Peyer's patch (tissue), 4 donors: ENCODE measurements around the gene MT1X. TPM values are rescaled to one million over a fixed set of nuclear protein-coding genes. Genes with fewer than 3 reads are reported as not detected.
A peak's percentile ranks its signal among the peaks of the same experiment; 100 is the strongest.

ENCODE experiments used
- DNase-seq, 3 donors: peaks; one replicate each; pipeline ENCODE4 v3.0.0-alpha.2; 2017 to 2019
- H3K27ac ChIP-seq, 4 donors: fragments of 200-600 bp; sonication (generic); one replicate each; pipeline ENCODE4 v1.5.1; 2016 to 2019
- H3K27me3 ChIP-seq, 2 donors: fragments of 200-600 bp; sonication (generic); one replicate each; pipeline ENCODE4 v1.5.1; 2019
- H3K36me3 ChIP-seq, 3 donors: fragments of 200-600 bp; sonication (generic); one replicate each; pipeline ENCODE4 v1.5.1; 2016 to 2019
- H3K4me1 ChIP-seq, 4 donors: fragments of 200-600 bp; sonication (generic); one replicate each; pipeline ENCODE4 v1.5.1; 2016 to 2019
- H3K4me3 ChIP-seq, 4 donors: fragments of 200-600 bp; sonication (generic); 1 replicate in 3 of 4; 2 replicates in 1 of 4; pipeline ENCODE4 v1.5.1; 2016 to 2019; ENCODE audit warnings: mild to moderate bottlenecking in 1 of 4
- H3K9me3 ChIP-seq, 4 donors: fragments of 200-600 bp; sonication (generic); one replicate each; pipeline ENCODE4 v1.5.1; 2016 to 2019; ENCODE audit warnings: mild to moderate bottlenecking in 1 of 4
- POLR2A ChIP-seq, 2 donors: fragments of 450-650 bp; IDR thresholded peaks; one replicate each; pipeline ENCODE4 v1.5.1; 2017; ENCODE audit warnings: antibody characterized with exemption in 2 of 2, mild to moderate bottlenecking in 2 of 2, moderate library complexity in 2 of 2
- total RNA-seq, 4 donors: library from RNA; depleted of rRNA; stranded (reverse); fragments of >200 nt; gene quantifications; one replicate each; pipeline ENCODE4 v1.1.0, GENCODE V29; 2016
- TF ChIP-seq, protein P1 (sequence below), 6 experiments: fragments of 450-650 bp in 4 of 6; fragments of 200-600 bp in 2 of 6; sonication (generic) in 1 of 6; IDR thresholded peaks; one replicate each; pipeline ENCODE4 v1.5.1; 2017 to 2019; ENCODE audit warnings: antibody characterized with exemption in 6 of 6, mild to moderate bottlenecking in 3 of 6, moderate library complexity in 1 of 6

The MT1X gene
- total RNA-seq, result 1,000 to 10,000 TPM in 1 of 4 donors, 100 to 1,000 TPM in 3; 121 to 1,155 (median 305) TPM

DNA sequence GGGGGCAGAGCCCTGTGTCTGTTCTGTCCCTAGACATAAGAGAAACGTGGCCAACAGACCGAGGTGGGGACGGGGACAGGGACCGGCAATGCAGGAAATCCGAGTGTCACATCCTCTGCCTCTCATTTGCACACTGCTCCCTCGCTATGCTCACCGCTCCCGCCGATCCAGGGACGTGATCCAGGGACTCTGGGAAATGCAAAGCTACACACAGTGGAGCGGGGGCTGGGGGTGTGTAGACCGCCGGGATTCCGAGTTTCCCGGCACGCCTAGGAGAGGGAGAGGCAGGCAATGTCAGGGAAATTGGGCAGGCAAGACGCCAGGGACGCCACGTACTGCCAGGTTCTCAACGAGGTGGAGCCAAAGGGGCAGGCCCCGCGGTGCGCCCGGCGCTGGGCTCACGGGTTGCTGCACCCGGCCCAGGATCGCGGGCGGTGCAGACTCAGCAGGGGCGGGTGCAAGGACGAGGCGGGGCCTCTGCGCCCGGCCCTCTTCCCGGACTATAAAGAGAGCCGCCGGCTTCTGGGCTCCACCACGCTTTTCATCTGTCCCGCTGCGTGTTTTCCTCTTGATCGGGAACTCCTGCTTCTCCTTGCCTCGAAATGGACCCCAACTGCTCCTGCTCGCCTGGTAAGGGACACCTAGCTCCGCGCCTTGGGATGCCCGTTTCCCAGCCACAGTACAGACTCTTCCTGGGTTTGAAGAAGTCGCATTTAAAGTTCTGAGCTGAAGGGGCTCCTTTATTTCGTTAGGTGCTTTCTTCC is at the start of gene MT1X:
TSS of gene MT1X (plus strand) at position 532 of the 764 bp plus-strand sequence. CDS start at position 603, 71 bp downstream.
- Histone ChIP-seq H3K9me3 (peaks cover 0 to 3% (median 0%) of the 10 kb centered on the region in 4 donors), H3K4me3 (peak within 1 kb of the TSS; percentile 39 to 69 (median 56)), H3K27ac (peak within 1 kb of the TSS; percentile 65 to 80 (median 74)), H3K27me3 (no peaks in the 10 kb centered on the region), H3K36me3 (no peaks in the 10 kb centered on the region), H3K4me1 (peaks cover 0 to 17% (median 8%) of the 10 kb centered on the region in 4 donors)
- peak; percentile 82 to 98 (median 95) for DNase-seq
- TF ChIP-seq POLR2A (IDR thresholded peaks at IDR 0.05), result peak; percentile 77 to 81
- TF ChIP-seq, protein P1, sequence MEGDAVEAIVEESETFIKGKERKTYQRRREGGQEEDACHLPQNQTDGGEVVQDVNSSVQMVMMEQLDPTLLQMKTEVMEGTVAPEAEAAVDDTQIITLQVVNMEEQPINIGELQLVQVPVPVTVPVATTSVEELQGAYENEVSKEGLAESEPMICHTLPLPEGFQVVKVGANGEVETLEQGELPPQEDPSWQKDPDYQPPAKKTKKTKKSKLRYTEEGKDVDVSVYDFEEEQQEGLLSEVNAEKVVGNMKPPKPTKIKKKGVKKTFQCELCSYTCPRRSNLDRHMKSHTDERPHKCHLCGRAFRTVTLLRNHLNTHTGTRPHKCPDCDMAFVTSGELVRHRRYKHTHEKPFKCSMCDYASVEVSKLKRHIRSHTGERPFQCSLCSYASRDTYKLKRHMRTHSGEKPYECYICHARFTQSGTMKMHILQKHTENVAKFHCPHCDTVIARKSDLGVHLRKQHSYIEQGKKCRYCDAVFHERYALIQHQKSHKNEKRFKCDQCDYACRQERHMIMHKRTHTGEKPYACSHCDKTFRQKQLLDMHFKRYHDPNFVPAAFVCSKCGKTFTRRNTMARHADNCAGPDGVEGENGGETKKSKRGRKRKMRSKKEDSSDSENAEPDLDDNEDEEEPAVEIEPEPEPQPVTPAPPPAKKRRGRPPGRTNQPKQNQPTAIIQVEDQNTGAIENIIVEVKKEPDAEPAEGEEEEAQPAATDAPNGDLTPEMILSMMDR (IDR thresholded peaks at IDR 0.05), result peak in 1 of 6 experiments; percentile 2

DNA sequence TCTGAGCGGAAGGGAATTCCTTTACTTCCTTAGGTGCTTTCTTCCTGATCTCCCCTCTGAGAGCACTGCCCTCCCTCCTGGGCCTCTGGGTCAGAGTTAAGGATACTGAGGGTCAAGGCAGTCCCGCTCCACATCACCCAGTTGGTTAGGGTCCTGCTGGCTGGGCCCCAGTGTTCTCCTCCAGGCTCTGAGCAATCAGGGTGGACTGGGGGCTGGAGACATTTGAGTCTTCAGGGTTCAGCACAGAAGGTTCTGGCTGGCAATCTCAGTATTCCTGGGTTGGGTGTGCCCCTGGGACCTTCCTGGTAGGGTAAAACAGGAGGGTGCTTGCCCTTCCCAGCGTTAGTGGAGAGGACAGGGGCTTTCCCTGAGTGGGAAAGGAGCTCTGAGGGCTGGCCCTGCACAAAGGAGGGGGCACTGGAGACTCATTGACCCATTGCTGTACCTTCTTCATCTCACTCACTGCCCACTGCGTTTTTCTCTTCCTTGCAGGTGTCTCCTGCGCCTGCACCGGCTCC is 49.4 kb upstream of the MT1X start:
- Histone ChIP-seq H3K4me1 (peaks cover 0 to 19% (median 0%) of the 10 kb centered on the region in 4 donors), H3K27ac (peak overlapping the region in 3 of 4 donors; percentile 25 to 78 (median 37)), H3K27me3 (peaks cover 0 to 11% of the 10 kb centered on the region in 2 donors), H3K9me3 (no peaks in the 10 kb centered on the region), H3K36me3 (no peaks in the 10 kb centered on the region), H3K4me3 (peak overlapping the region; percentile 29 to 65 (median 46))
- TF ChIP-seq, protein P1 (IDR thresholded peaks at IDR 0.05), result no peak
- TF ChIP-seq POLR2A (IDR thresholded peaks at IDR 0.05), result no peak
- no peak for DNase-seq

DNA sequence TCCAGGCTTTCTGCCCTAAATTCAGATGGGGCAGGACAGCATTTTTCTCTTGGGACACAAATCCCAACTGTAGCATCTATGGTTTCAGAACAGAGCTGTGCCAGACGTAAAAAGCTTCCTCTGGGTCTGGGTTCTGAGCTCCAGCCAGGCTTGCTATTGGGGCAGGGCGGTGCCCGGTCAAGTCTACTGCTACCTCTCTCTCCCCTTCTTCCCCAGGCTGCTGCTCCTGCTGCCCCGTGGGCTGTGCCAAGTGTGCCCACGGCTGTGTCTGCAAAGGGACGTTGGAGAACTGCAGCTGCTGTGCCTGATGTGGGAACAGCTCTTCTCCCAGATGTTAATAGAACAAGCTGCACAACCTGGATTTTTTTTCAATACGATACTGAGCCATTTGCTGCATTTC is 48.7 kb upstream of the MT1X start:
- Histone ChIP-seq H3K27me3 (peaks cover 0 to 11% of the 10 kb centered on the region in 2 donors), H3K4me3 (peak overlapping the region in 1 of 4 donors; percentile 63), H3K4me1 (peaks cover 0 to 25% (median 0%) of the 10 kb centered on the region in 4 donors), H3K36me3 (no peaks in the 10 kb centered on the region), H3K27ac (no peak overlapping the region), H3K9me3 (no peaks in the 10 kb centered on the region)
- TF ChIP-seq, protein P1 (IDR thresholded peaks at IDR 0.05), result no peak
- TF ChIP-seq POLR2A (IDR thresholded peaks at IDR 0.05), result no peak
- DNase-seq, result no peak

DNA sequence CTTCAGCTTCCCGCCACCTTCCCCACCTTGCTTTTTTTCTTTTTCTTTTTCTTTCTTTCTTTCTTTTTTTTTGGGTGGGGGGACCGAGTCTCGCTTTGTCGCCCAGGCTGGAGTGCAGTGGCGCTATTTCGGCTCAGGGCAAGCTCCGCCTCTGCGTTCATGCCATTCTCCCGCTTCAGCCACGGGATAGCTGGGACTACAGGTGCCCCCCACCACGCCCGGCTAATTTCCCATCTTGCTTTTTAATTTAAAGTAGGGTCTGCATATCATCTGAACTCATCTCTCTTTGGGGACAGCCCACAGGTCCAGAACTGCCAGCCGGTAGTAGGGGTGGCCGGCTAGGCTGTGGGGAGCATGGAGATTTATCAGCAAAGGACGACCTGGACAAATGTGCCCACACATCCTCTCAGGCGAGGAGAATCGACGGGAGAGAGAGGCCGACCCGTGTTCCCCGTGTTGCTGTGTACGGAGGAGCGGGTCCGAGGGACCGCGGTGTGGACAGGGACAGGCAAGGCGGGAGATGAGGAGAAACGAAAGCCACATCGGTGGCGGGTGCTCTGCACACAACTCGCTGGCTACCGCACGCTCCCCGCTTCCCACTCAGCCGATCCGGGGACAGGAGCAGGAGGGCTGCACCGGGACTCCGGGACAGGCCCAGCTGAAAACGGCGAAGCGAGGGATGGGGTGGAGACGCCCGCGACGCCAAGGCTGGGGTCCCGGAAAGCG is 47.4 kb upstream of the MT1X start:
- TF ChIP-seq POLR2A (IDR thresholded peaks at IDR 0.05), result no peak
- TF ChIP-seq, protein P1 (IDR thresholded peaks at IDR 0.05), result no peak
- H3K27me3 ChIP-seq, result peaks cover 0 to 11% of the 10 kb centered on the region in 2 donors
- H3K4me1 ChIP-seq, result peaks cover 0 to 33% (median 0%) of the 10 kb centered on the region in 4 donors
- no peak overlapping the region for H3K27ac ChIP-seq
- no peaks in the 10 kb centered on the region for H3K9me3 ChIP-seq
- H3K36me3 ChIP-seq, result no peaks in the 10 kb centered on the region
- H3K4me3 ChIP-seq, result peak overlapping the region in 3 of 4 donors; percentile 22 to 31 (median 24)
- no peak for DNase-seq

DNA sequence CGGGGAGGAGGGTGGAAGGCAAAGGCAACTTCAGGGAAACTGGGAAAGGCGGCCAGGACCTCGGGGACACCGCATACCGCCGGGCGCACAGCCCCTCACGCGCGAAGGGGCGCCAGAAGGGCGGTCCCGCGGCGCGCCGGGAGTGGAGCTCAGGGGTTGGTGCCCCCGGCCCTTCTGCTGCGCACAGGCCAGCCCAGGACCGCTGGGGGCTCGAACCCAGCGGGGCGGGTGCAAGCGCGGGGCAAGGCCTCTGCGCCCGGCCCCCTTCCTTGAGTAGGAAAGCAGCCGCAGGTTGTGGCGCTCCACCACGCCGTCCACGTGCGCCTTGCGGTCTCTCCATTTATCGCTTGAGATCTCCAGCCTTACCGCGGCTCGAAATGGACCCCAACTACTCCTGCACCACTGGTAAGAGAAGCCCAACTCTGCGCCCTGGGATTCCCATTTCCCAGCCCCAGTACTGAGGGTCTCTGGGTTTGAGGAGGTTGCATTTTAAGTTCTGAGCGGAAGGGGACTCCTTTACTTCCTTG is 46.8 kb upstream of the MT1X start:
- peaks cover 0 to 11% of the 10 kb centered on the region in 2 donors for H3K27me3 ChIP-seq
- H3K9me3 ChIP-seq, result no peaks in the 10 kb centered on the region
- no peak overlapping the region for H3K27ac ChIP-seq
- no peak for DNase-seq
- no peaks in the 10 kb centered on the region for H3K36me3 ChIP-seq
- TF ChIP-seq, protein P1 (IDR thresholded peaks at IDR 0.05), result no peak
- TF ChIP-seq POLR2A (IDR thresholded peaks at IDR 0.05), result no peak
- H3K4me3 ChIP-seq, result peak overlapping the region in 3 of 4 donors; percentile 22 to 31 (median 24)
- peaks cover 0 to 33% (median 0%) of the 10 kb centered on the region in 4 donors for H3K4me1 ChIP-seq
